HEK293 (cell line): Measurements from ENCODE around the gene MAP1LC3A.

Experiments used
- CTCF ChIA-PET: fragments of 350-600 bp; formaldehyde crosslinking; extraction: SDS; loops from one replicate; lab custom pipeline; 2021; ENCODE audit warnings: antibody characterized with exemption; lab: Yijun Ruan, JAX
- POLR2A ChIA-PET: fragments of 300-600 bp; formaldehyde crosslinking; extraction: SDS; loops from one replicate; lab custom pipeline; 2020; ENCODE audit warnings: antibody characterized with exemption, inconsistent platforms; lab: Yijun Ruan, JAX
- H3K27ac ChIP-seq: fragments of 200-500 bp; sonication (Bioruptor generic); 2 replicates; pipeline ENCODE4 v1.5.1; 2014; ENCODE audit warnings: low read depth, low read length, control low read depth, inconsistent platforms; ENCODE audit errors: extremely low read depth
- H3K36me3 ChIP-seq, 2 experiments: fragments of 200-500 bp in 1 of 2; sonication (Bioruptor generic) in 1 of 2; 1 replicate in 1 of 2; 2 replicates in 1 of 2; pipeline ENCODE4 v1.5.1; 2014 to 2017; ENCODE audit warnings: inconsistent platforms in 2 of 2, low read length in 2 of 2; ENCODE audit not compliant: control insufficient read depth in 2 of 2, insufficient read depth in 1 of 2
- H3K4me1 ChIP-seq: fragments of 200-500 bp; sonication (Bioruptor generic); 2 replicates; pipeline ENCODE4 v1.5.1; 2014; ENCODE audit warnings: mild to moderate bottlenecking, low read length, inconsistent platforms; ENCODE audit not compliant: control insufficient read depth, insufficient read depth
- H3K4me3 ChIP-seq: 2 replicates; pipeline ENCODE4 v1.5.1; 2011; ENCODE audit warnings: low read depth, mild to moderate bottlenecking, control low read depth, low read length, moderate library complexity
- H3K9me3 ChIP-seq: fragments of 200-500 bp; sonication (Bioruptor generic); 2 replicates; pipeline ENCODE4 v1.5.1; 2014; ENCODE audit warnings: low read depth, low read length, inconsistent platforms; ENCODE audit not compliant: control insufficient read depth, insufficient read depth
- BCL11A ChIP-seq: fragments of 450-650 bp; formaldehyde crosslinking; IDR thresholded peaks from 2 replicates; pipeline ENCODE4 v1.5.1; 2016; ENCODE audit warnings: low read depth, missing biosample characterization, missing genetic modification characterization
- HOXA7 ChIP-seq: sonication (generic); formaldehyde crosslinking; IDR thresholded peaks from 2 replicates; pipeline ENCODE4 v1.8.1; 2022; ENCODE audit warnings: missing genetic modification reagents, borderline replicate concordance
- IKZF3 ChIP-seq: fragments of 450-650 bp; IDR thresholded peaks from 2 replicates; pipeline ENCODE4 v1.5.0; 2018; ENCODE audit warnings: missing biosample characterization, mild to moderate bottlenecking, missing genetic modification characterization, moderate library complexity
- KLF1 ChIP-seq: fragments of 450-650 bp; formaldehyde crosslinking; IDR thresholded peaks from 2 replicates; pipeline ENCODE4 v1.5.1; 2016; ENCODE audit warnings: missing biosample characterization, missing genetic modification characterization
- KLF7 ChIP-seq: fragments of 450-650 bp; formaldehyde crosslinking; IDR thresholded peaks from 2 replicates; pipeline ENCODE4 v1.5.1; 2016; ENCODE audit warnings: missing biosample characterization, missing genetic modification characterization, borderline replicate concordance
- MEIS1 ChIP-seq: sonication (generic); formaldehyde crosslinking; IDR thresholded peaks from 2 replicates; pipeline ENCODE4 v1.8.1; 2022; ENCODE audit warnings: missing genetic modification reagents, mild to moderate bottlenecking, borderline replicate concordance
- PRDM1 ChIP-seq: fragments of 450-650 bp; formaldehyde crosslinking; IDR thresholded peaks from 2 replicates; pipeline ENCODE4; 2016; ENCODE audit warnings: missing biosample characterization, missing genetic modification characterization
- PRDM6 ChIP-seq: fragments of 450-650 bp; formaldehyde crosslinking; IDR thresholded peaks from 2 replicates; pipeline ENCODE4 v1.5.1; 2017; ENCODE audit warnings: missing biosample characterization, missing genetic modification characterization
- SETDB1 ChIP-seq: IDR thresholded peaks from one replicate; pipeline ENCODE4 v1.6.1; 2017; ENCODE audit warnings: mild to moderate bottlenecking, low read length, moderate library complexity, mixed read lengths; ENCODE audit not compliant: insufficient read length
- WT1 ChIP-seq: fragments of 450-650 bp; formaldehyde crosslinking; IDR thresholded peaks from 2 replicates; pipeline ENCODE4 v1.5.1; 2016; ENCODE audit warnings: missing biosample characterization, missing genetic modification characterization
- ZFP3 ChIP-seq: fragments of 450-650 bp; formaldehyde crosslinking; IDR thresholded peaks from 2 replicates; pipeline ENCODE4 v1.5.1; 2016; ENCODE audit warnings: low read depth, missing biosample characterization, missing genetic modification characterization
- ZNF24 ChIP-seq: fragments of 450-650 bp; formaldehyde crosslinking; IDR thresholded peaks from 2 replicates; pipeline ENCODE4 v1.5.1; 2016; ENCODE audit warnings: missing biosample characterization, missing genetic modification characterization
- ZNF529 ChIP-seq: fragments of 450-650 bp; formaldehyde crosslinking; IDR thresholded peaks from 2 replicates; pipeline ENCODE4 v1.5.1; 2017; ENCODE audit warnings: missing genetic modification characterization, missing biosample characterization; ENCODE audit not compliant: insufficient replicate concordance
- ZNF544 ChIP-seq: fragments of 450-650 bp; formaldehyde crosslinking; IDR thresholded peaks from 2 replicates; pipeline ENCODE4 v1.5.0; 2017; ENCODE audit warnings: missing biosample characterization, missing genetic modification characterization
- ZNF549 ChIP-seq: fragments of 450-650 bp; IDR thresholded peaks from 2 replicates; pipeline ENCODE4 v1.5.1; 2018; ENCODE audit warnings: missing biosample characterization, missing genetic modification characterization, mild to moderate bottlenecking, inconsistent platforms, moderate library complexity
- ZNF600 ChIP-seq: fragments of 450-650 bp; formaldehyde crosslinking; IDR thresholded peaks from 2 replicates; pipeline ENCODE4 v1.5.1; 2016; ENCODE audit warnings: missing biosample characterization, missing genetic modification characterization
- ZNF623 ChIP-seq: fragments of 450-650 bp; formaldehyde crosslinking; IDR thresholded peaks from 2 replicates; pipeline ENCODE4 v1.5.1; 2016; ENCODE audit warnings: missing biosample characterization, missing genetic modification characterization
- ZNF660 ChIP-seq: fragments of 450-650 bp; IDR thresholded peaks from 2 replicates; pipeline ENCODE4 v1.5.1; 2018; ENCODE audit warnings: missing biosample characterization, mild to moderate bottlenecking, missing genetic modification characterization
- ZNF701 ChIP-seq: fragments of 450-650 bp; formaldehyde crosslinking; IDR thresholded peaks from 2 replicates; pipeline ENCODE4 v1.5.1; 2016; ENCODE audit warnings: missing biosample characterization, missing genetic modification characterization
- ZNF704 ChIP-seq: fragments of 450-650 bp; formaldehyde crosslinking; IDR thresholded peaks from 2 replicates; pipeline ENCODE4 v1.5.1; 2016; ENCODE audit warnings: missing biosample characterization, missing genetic modification characterization
- ZNF76 ChIP-seq: fragments of 450-650 bp; formaldehyde crosslinking; IDR thresholded peaks from 2 replicates; pipeline ENCODE4; 2016; ENCODE audit warnings: low read depth, missing biosample characterization, missing genetic modification characterization, borderline replicate concordance
- ZNF830 ChIP-seq: fragments of 450-650 bp; IDR thresholded peaks from 2 replicates; pipeline ENCODE4 v1.5.0; 2018; ENCODE audit warnings: missing biosample characterization, missing genetic modification characterization, low read depth, mild to moderate bottlenecking, moderate library complexity
- ZSCAN30 ChIP-seq: fragments of 450-650 bp; IDR thresholded peaks from 2 replicates; pipeline ENCODE4 v1.5.1; 2018; ENCODE audit warnings: missing biosample characterization, mild to moderate bottlenecking, missing genetic modification characterization, moderate library complexity
- TF ChIP-seq, protein P1 (sequence below): fragments of 450-650 bp; formaldehyde crosslinking; IDR thresholded peaks from 2 replicates; pipeline ENCODE4 v1.5.1; 2016; ENCODE audit warnings: missing biosample characterization, missing genetic modification characterization
- TF ChIP-seq, protein P2 (sequence below): fragments of 450-650 bp; formaldehyde crosslinking; IDR thresholded peaks from 2 replicates; pipeline ENCODE4 v1.5.1; 2016; ENCODE audit warnings: missing biosample characterization, missing genetic modification characterization

Gene MAP1LC3A

DNA sequence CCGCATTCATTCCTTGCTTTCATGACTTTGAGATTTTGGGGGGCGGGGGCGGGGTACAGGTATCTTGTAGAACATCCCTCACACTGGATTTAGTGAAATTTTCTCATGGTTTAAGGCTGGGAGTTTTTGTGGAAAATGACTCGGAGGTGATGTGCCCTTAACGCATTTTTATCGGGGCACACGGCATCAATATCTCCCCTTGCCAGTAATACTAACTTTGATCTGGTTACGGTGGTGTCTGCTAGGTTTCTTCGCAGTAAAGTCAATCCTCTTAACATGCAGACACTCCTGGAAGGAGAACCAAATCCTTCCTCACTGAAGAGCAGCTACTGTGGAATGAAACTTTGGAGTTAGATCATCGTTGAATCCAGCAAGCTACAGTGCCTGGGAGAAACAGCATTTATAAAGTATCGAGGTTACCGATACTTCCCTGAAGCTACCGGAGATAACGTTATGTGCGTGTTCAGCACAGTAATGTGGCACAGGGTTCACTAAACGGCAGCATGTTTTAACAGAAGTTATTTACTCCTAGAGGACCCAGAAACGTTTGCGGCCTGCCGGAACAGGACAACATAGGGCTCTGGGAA, 43.5 kb upstream of the MAP1LC3A start (continued):
- TF ChIP-seq KLF7: no peak
- TF ChIP-seq ZSCAN30 (tag by site-specific recombination): no peak
- no peak for TF ChIP-seq MEIS1 (CRISPR knock-in tag)
- TF ChIP-seq HOXA7 (CRISPR knock-in tag): no peak
- TF ChIP-seq ZNF600 (tag by site-specific recombination): peak; percentile 76
- TF ChIP-seq ZNF529 (tag by site-specific recombination): no peak
- TF ChIP-seq, protein P1, sequence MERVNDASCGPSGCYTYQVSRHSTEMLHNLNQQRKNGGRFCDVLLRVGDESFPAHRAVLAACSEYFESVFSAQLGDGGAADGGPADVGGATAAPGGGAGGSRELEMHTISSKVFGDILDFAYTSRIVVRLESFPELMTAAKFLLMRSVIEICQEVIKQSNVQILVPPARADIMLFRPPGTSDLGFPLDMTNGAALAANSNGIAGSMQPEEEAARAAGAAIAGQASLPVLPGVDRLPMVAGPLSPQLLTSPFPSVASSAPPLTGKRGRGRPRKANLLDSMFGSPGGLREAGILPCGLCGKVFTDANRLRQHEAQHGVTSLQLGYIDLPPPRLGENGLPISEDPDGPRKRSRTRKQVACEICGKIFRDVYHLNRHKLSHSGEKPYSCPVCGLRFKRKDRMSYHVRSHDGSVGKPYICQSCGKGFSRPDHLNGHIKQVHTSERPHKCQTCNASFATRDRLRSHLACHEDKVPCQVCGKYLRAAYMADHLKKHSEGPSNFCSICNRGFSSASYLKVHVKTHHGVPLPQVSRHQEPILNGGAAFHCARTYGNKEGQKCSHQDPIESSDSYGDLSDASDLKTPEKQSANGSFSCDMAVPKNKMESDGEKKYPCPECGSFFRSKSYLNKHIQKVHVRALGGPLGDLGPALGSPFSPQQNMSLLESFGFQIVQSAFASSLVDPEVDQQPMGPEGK (tag by site-specific recombination): no peak
- TF ChIP-seq, all 188 proteins: peak for 5

- ChIA-PET CTCF (interaction anchor here (0.6 to 6.5 kb wide), 8 partner anchors 7 to 687 kb away, joined by 3 to 57 read pairs (median 5); partner anchors contain the start of gene AHCY), POLR2A (interaction anchor here (0.5 to 3.4 kb wide), 18 partner anchors 9 to 762 kb away, joined by 3 to 20 read pairs (median 3); partner anchors contain the start of genes AHCY, ITCH, MAP1LC3A and MMP24OS)
- Histone ChIP-seq H3K36me3 (peaks cover under 1 to 32% of the 10 kb centered on the region in 2 experiments; a peak in 2 of 3 replicates), H3K9me3 (no peaks in the 10 kb centered on the region), H3K4me1 (no peaks in the 10 kb centered on the region), H3K27ac (peak overlapping the region; percentile 87), H3K4me3 (peak overlapping the region; percentile 80)
- TF ChIP-seq SETDB1 (peak; percentile 24), IKZF3 (no peak), ZFP3 (tag by site-specific recombination) (no peak), PRDM6 (tag by site-specific recombination) (no peak), ZNF600 (tag by site-specific recombination) (peak; percentile 97), KLF1 (peak; percentile 40), BCL11A (no peak), ZNF830 (tag by site-specific recombination) (no peak), MEIS1 (CRISPR knock-in tag) (no peak), ZNF623 (no peak), ZNF549 (no peak), KLF7 (no peak), PRDM1 (tag by site-specific recombination) (no peak), ZNF24 (peak; percentile 62; the same call in 1 of the 2 replicates), ZNF544 (tag by site-specific recombination) (no peak), WT1 (tag by site-specific recombination) (0 out of 2 replicates have a peak, but pooled peaks have one; percentile 9), ZNF76 (tag by site-specific recombination) (peak; percentile 67), ZNF701 (no peak), ZNF704 (tag by site-specific recombination) (no peak), ZNF660 (tag by site-specific recombination) (0 out of 2 replicates have a peak, but pooled peaks have one; percentile 40)
- TF ChIP-seq, protein P2, sequence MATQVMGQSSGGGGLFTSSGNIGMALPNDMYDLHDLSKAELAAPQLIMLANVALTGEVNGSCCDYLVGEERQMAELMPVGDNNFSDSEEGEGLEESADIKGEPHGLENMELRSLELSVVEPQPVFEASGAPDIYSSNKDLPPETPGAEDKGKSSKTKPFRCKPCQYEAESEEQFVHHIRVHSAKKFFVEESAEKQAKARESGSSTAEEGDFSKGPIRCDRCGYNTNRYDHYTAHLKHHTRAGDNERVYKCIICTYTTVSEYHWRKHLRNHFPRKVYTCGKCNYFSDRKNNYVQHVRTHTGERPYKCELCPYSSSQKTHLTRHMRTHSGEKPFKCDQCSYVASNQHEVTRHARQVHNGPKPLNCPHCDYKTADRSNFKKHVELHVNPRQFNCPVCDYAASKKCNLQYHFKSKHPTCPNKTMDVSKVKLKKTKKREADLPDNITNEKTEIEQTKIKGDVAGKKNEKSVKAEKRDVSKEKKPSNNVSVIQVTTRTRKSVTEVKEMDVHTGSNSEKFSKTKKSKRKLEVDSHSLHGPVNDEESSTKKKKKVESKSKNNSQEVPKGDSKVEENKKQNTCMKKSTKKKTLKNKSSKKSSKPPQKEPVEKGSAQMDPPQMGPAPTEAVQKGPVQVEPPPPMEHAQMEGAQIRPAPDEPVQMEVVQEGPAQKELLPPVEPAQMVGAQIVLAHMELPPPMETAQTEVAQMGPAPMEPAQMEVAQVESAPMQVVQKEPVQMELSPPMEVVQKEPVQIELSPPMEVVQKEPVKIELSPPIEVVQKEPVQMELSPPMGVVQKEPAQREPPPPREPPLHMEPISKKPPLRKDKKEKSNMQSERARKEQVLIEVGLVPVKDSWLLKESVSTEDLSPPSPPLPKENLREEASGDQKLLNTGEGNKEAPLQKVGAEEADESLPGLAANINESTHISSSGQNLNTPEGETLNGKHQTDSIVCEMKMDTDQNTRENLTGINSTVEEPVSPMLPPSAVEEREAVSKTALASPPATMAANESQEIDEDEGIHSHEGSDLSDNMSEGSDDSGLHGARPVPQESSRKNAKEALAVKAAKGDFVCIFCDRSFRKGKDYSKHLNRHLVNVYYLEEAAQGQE (tag by site-specific recombination): no peak; the same call in 1 of the 2 replicates
Measured at GRCh38 chr20:34515484-34516246, 42.9 kb upstream of the MAP1LC3A start.
